ENCODE results near the gene PABPC1L.

Gene PABPC1L

GRCh38 chr20:44979090-44979621 is 69.3 kb downstream of the PABPC1L start:
- peak; percentile 59 for DNase-seq (ENCODE audit: low read depth)
- H3K4me3 ChIP-seq (replicated peaks; ENCODE audit: low read depth, low read length): no peak overlapping the region
- TF ChIP-seq, protein P1, sequence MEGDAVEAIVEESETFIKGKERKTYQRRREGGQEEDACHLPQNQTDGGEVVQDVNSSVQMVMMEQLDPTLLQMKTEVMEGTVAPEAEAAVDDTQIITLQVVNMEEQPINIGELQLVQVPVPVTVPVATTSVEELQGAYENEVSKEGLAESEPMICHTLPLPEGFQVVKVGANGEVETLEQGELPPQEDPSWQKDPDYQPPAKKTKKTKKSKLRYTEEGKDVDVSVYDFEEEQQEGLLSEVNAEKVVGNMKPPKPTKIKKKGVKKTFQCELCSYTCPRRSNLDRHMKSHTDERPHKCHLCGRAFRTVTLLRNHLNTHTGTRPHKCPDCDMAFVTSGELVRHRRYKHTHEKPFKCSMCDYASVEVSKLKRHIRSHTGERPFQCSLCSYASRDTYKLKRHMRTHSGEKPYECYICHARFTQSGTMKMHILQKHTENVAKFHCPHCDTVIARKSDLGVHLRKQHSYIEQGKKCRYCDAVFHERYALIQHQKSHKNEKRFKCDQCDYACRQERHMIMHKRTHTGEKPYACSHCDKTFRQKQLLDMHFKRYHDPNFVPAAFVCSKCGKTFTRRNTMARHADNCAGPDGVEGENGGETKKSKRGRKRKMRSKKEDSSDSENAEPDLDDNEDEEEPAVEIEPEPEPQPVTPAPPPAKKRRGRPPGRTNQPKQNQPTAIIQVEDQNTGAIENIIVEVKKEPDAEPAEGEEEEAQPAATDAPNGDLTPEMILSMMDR (IDR thresholded peaks at IDR 0.05; ENCODE audit: low read length, missing control alignments): no peak

DNA sequence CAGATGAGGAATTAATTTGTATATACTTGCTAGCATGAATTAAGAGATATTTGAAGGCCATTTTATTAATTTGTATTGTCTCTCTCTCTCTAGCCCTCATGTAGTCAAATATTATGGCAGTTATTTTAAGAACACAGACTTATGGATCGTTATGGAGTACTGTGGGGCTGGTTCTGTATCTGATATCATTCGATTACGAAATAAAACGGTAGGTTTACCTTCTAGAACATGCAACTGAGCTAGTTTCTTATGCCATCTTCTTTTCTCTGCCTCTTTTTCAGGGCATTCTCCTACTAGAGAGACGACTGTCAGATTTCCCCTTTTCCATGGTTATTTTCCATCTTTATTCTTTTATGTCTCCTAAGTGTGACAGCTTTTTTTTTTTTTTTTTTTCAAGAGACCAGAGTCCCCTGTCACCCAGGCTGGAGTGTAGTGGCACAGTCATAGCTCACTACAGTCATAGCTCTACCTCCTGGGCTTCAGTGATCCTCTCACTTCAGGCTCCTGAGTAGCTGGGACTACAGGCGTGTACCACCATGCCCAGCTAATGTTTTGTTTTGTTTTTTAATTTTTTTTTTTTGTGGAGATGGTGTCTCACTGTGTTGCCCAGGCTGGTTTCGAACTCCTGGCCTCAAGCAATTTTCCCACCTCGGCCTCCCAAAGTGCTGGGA is 72.0 kb downstream of the PABPC1L start:
- DNase-seq (ENCODE audit: low read depth): no peak

DNA sequence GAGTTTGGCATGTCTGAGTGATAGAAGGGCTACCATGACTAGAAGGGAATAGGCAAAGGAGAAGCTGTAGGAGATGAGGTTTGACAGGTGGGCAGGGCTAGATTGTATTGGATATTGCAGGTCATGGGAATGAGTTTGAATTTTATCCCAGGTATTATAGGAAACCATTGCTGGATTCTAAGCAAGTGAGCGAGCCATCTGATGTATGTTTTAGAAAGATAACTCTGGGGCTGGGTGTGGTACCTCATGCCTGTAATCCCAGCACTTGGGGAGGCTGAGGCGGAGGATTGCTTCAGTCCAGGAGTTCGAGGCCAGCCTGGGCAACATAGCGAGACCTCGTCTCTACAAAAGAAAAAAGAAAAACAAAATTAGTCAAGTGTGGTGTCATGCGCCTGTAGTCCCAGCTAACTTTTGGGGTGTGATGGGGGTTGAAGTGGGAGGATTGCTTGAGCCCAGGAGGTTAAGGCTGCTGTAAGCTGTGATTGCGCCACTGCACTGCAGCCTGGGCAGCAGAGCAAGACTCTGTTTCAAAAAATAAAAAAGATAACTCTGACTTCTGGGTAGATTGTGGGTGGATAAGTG is 73.3 kb downstream of the PABPC1L start:
- TF ChIP-seq, protein P1 (IDR thresholded peaks at IDR 0.05; ENCODE audit: low read length, missing control alignments): no peak
- no peak overlapping the region for H3K4me3 ChIP-seq (replicated peaks; ENCODE audit: low read depth, low read length)

More for the DNA sequence above, 72.0 kb downstream of the PABPC1L start:
- TF ChIP-seq, protein P1 (IDR thresholded peaks at IDR 0.05; ENCODE audit: low read length, missing control alignments): no peak
- H3K4me3 ChIP-seq (replicated peaks; ENCODE audit: low read depth, low read length): no peak overlapping the region

DNA sequence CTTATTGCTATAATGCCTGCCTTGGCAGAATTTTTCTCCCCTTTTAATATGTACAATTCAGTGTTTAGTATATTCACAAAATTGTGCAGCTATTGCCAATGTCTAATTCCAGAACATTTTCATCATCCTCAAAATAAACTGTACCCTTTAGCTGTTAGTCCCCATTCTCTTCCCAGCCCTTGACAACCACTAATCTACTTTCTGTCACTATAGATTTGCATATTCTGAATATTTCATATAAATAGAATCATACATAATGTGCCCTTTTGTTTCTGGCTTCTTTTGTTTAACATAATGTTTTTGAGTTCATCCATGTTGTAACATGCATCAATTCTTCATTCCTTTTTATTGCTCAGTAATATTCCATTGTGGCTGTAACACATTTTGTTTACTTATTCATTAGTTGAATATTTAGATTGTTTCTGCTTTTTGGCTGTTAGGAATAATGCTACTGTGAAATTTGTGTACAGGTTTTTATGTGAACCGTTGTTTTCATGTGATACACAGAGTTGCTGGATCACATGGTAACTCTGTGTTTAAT is 78.8 kb downstream of the PABPC1L start:
- DNase-seq (ENCODE audit: low read depth): no peak
- no peak overlapping the region for H3K4me3 ChIP-seq (replicated peaks; ENCODE audit: low read depth, low read length)
- TF ChIP-seq, protein P1 (IDR thresholded peaks at IDR 0.05; ENCODE audit: low read length, missing control alignments): no peak

More for the DNA sequence above, 73.3 kb downstream of the PABPC1L start:
- no peak for DNase-seq (ENCODE audit: low read depth)

Measured in fibroblast of pulmonary artery (primary cell).